Measurements from ENCODE around the gene CKAP2L.

CKAP2L gene

DNA sequence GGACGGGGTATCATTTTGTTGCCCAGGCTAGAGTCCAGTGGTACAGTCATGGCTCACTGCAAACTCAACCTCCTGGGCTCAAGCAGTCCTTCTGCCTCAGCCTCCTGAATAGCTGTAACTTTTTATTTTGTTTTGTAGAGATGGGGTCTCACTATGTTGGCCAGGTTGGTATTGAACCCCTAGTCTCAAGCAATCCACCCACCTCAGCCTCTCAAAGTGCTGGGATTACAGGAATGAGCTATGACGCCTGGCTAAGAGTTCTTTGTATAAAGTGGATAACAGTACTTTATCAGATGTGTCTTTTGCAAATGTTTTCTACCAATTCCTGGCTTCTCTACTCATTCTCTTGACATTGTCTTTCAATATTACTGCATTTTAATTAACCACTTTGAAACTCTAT lies 60.7 kb downstream of the CKAP2L start:
- DNase-seq = no peak

DNA sequence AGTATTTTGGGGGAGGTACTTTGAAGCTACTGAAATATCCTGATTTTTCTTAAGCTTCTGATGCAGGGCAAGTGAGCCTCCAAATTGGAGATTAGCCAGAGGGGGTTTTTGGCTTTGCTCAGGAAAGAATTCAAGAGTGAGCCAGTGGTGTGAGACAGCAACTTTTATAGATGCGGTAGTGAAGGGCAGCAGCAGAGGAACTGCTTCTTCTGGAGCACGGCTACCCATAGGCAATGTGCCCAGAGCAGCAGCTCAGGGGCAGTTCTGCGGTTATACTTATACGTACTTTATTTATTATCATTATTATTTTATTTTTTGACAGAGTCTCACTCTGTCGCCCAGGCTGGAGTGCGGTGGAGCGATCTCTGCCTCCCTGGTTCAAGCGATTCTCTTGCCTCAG lies 63.4 kb downstream of the CKAP2L start:
- no peak for DNase-seq

DNA sequence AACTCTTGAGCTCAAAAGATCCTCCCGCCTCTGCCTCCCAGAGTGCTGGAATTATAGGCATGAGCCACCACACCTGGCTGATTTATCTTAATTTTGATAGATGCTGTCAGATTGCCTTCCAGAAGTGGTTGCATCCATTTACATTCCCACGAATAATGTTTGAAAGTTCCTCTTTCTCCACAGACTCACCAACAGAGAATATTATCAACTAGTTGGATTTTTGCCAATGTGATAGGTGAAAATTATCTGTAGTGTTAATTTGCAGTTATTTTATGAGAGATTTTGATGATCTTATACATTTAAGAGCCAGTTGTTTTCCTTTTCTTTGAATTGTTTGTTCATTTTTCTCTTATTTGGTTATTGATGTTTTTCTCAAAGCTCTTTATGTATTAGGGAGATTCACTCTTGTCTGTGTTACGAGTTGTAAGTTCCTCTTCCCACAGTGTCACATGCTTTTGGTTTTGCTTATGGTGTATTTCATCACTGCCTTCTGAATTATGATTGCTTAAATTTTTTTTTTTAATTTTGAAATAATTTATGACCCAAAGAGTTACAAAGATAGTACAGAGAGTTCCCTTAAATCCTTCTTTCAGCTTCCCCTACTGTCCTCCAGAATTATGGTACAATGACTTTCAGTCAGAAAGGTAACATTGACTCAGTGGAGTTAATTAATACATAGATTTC lies 64.3 kb downstream of the CKAP2L start:
- no peak for DNase-seq

DNA sequence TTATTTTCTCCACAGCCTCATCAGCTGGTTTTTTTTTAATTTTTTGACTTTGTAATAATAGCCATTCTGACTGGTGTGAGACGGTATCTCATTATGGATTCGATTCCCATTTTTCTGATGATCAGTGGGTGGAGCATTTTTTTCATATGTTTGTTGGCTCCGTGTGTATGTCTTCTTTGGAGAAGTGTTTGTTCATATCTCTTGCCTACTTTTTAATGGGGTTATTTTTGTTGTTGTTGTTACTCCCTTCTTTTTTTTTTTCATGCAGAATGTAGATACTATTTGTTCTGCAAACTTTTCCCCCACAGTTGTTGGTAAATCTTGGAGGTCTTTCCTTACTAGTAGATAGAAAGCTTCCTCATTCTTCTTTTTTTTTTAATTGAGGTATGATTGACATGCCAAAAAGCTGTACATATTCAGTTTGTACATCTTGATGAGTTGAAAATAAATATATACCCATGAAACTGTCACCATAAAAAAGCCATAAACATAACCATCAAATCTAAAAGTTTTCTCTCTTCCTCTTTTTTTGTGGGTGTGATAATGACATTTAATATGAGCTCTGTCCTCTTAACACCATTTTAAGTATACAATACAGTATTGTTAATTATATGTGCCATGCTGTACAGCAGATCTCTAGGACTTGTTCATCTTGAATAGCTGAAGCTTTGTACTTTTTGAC lies 65.4 kb downstream of the CKAP2L start:
- no peak for DNase-seq

DNA sequence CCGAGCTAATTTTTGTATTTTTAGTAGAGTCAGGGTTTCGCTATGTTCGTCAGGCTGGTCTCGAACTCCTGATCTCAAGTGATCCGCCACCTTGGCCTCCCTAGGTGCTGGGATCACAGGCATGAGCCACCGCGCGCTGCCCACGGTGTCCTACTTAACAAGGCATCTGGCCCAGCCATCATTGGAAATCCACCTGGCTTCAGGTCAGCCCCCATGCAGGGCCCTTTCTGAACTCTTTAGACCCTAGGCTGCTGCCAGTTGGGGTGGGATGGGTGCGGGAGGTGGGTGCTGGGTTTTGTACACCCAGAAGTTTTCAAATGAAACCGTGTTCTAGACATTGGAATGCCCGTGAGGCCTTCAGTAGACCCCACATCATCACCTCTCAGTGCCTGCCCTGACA lies 70.2 kb downstream of the CKAP2L start:
- no peak for DNase-seq

DNA sequence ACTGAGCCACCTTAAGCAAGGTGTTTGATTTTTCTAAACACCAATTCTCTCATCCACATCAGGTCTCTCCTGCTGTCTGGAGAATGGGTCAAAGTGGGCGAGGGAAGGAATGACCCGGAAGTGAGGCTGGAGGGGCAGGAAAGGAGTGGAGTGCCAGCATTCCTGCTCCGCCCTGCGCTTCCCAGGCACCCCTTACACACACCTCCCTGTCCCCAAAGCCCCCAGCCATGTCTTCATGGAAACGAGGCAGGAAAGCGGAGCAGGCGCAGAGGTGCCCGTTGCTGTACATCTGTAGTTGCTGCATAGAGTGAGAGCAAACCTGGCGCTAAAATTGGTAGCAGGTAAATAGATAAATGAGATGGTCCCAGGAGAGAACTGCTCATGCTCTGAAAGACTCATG lies 70.8 kb downstream of the CKAP2L start:
- no peak for DNase-seq

DNA sequence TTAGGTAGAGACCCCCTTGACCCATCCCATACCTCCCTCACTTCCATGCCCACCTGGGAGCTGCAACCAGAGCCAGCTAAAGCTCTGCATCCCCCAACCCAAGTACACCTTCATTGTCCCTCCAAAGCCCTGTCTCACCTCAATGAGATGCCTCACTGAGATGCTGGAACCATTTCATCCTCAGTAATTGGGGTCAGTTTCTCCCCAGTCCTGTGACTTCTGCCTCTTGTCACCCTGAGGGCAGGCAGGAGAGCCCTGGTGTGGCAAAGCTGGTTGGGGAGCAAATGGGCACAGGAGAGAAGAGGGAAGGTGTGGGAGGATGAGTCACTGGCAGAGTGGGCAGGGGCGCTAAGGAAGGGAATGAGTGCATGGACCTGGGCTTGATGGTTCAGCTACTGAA lies 71.5 kb downstream of the CKAP2L start:
- DNase-seq = peak; percentile 64 to 70

DNA sequence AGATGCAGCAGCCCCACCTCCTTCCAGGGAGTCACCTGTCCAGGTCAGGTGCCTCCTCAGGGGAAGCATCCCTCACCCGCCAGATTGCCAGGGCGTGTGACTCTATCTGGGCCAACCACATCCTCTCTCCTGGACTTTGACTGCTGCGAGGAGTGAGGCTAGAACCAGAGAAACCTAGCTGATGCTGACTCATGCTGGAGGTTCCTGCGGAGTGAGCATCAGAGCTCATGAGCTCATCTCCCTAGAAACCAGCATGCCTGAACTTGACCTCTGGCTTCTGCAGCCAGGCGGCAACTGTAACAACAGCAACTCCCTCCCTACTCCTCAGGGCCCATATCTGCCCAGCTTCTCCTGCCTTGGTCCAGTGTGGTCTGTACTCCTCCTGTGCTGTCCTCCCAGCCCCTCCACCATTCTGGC lies 71.9 kb downstream of the CKAP2L start:
- peak; percentile 69 to 75 for DNase-seq

DNA sequence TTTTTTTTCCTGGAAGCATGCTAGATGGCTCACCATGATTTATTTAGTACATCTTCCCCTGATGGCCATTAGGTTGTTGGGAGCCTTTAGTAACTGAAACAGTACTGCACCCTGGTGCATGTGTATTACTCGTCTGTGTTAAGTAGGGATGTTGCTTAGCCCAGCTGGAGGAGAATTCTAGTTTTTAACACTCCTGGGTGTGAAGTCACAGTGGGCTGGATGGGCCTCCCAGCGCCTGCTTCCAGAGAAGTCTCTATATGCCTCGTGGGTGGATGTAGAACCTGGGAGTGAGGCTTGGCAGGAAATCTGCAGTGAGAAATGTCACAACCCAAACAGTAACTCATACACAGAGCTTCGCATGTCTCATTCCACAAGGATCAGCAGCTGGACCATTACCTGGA lies 72.5 kb downstream of the CKAP2L start:
- DNase-seq = peak; percentile 15 to 40

DNA sequence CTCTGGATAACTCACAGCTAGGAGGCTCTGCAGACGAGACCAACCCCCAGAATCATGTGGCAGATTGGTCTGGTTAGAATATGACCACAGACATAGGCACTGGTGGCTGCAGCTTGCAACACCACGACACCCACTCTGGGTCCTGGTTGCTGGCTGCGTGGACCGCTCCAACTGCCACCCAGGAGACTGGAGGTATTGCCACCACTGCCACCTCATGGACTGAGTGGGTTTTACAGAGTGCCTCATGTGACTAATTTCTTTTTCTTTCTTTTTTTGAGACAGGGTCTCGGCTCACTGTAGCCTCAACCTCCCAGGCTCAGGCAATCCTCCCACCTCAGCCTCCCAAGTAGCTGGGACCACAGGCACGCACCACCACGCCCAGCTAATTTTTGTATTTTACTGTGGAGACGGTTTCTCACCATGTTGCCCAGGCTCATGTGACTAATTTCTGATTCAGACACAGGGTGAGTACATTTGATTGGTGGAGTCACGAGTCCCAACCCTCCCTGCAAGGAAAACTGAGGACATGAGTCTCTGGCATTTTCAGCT lies 73.5 kb downstream of the CKAP2L start:
- DNase-seq = peak; percentile 63 to 73

DNA sequence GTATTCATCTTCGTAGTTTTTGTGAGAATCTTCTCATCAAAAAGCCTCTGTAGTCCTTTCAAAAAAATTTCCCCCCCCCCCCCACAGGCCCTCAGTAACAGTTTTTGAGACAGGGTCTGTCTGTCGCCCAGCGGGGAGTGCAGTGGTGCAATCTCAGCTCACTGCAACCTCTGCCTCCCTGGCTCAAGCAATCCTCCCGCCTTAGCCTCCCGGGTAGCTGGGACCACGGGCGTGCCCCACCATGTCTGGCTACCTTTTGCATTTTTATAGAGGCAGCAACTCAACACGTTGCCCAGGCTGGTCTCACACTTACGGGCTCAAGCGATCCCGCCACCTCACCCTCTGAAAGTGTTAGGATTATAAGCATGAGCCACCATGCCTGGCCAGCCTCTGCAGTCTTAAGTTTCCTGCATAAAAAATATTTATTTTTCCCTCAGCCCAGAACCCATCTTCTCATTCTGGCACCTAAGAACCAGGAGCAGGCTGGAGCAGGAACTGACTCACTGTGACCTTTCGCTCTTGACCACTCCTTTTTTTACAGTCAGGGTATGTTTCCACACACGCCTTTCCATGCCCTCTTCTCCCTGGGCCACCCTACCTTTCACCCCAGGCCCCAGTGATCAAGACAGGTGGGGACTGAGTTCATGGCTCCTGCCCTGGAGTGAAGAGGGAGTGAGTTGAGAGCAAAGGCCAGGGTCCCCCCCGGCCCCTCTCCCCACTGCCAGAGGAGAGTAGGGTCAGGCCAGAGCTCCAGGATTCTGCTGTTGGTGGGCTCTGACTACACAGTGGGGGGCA lies 76.1 kb downstream of the CKAP2L start:
- no peak for DNase-seq

DNA sequence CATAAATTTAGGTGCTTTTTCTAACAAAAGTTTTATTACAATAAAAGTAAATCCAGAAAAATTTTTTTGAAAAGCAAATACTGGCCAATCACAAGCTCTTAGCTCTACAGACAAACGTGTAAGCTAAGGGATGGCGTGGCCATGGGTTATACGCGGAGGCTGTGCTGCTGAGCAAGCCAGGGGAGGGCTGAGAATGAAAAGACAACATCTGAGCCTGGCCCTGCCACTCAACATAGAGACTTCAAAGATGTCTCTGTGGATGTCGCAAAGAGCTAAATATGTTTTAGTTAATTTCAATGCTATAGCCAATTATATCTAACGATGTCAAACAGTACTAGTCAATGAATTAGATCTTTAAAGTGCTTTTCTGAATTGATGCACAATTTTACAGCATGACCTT lies 76.9 kb downstream of the CKAP2L start:
- DNase-seq = no peak

Data from activated CD4-positive, alpha-beta T cell treated with anti-CD3 and anti-CD28 coated beads, Interleukin-2, amount 50 U/mL, for 48 hours (primary cell).